ENCODE measurements around the gene MMP15. TPM values are rescaled to one million over a fixed set of nuclear protein-coding genes. Genes with fewer than 3 reads are reported as not detected.

Gene MMP15
- total RNA-seq, 1 donor from 2014 or later: 1.3 TPM

DNA sequence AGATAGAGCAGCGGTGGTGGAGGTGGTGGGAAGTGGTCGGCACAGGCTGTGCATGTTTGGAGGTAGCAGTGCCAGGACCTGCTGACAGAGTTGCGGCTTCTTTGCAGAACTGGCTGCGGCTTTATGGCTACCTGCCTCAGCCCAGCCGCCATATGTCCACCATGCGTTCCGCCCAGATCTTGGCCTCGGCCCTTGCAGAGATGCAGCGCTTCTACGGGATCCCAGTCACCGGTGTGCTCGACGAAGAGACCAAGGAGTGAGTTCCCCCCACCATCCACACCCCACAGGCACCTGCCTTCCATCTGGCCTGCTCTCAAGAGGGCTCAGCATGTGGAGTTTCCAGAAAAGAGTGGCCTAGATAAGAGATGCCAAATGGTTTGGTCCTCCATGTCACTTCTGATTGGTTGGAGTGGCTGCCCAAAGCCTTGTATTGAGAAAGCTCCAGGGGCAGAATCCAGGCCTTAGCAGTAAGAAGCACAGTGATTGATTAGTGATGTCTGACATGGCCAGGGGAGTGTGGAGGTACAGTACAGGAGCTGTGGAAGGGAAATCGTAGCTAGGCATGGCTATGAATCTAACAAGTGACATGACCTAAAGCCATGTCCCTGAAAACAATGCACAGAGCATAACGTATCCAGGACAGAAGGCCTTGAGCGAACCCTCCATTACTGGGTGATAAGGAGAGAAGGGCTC lies 12.0 kb downstream of the MMP15 start:
- DNase-seq (ENCODE audit: low spot score): no peak
- Mint-ChIP-seq H3K27me3 (ENCODE audit: low read depth) (no peaks in the 10 kb centered on the region), H3K4me1 (ENCODE audit: low read depth) (no peaks in the 10 kb centered on the region), H3K27ac (no peak overlapping the region), H3K4me3 (ENCODE audit: low read depth) (no peak overlapping the region), H3K9me3 (no peaks in the 10 kb centered on the region), H3K36me3 (ENCODE audit: low read depth) (no peaks in the 10 kb centered on the region)
- intact Hi-C loops (cut with micrococcal nuclease): no loop called here

DNA sequence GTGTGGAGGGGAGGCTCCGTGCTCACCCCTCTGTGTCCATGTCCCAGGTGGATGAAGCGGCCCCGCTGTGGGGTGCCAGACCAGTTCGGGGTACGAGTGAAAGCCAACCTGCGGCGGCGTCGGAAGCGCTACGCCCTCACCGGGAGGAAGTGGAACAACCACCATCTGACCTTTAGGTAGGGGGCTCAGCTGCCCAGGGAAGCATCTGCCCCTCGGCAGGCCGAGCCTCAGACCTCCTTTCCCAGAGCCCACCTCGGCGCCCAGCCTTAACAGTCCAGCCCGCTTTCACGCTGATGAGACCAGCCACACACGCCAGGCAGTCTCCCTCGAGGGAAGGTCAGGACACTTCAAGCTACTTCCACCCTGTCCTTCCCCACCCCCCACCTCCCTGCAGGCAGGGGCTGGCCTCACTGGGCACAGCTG lies 12.7 kb downstream of the MMP15 start:
- Mint-ChIP-seq H3K4me1 (ENCODE audit: low read depth) (no peaks in the 10 kb centered on the region), H3K27ac (no peak overlapping the region), H3K4me3 (ENCODE audit: low read depth) (no peak overlapping the region), H3K36me3 (ENCODE audit: low read depth) (no peaks in the 10 kb centered on the region), H3K9me3 (no peaks in the 10 kb centered on the region), H3K27me3 (ENCODE audit: low read depth) (no peaks in the 10 kb centered on the region)
- no peak for DNase-seq (ENCODE audit: low spot score)
- intact Hi-C loops (cut with micrococcal nuclease): no loop called here

DNA sequence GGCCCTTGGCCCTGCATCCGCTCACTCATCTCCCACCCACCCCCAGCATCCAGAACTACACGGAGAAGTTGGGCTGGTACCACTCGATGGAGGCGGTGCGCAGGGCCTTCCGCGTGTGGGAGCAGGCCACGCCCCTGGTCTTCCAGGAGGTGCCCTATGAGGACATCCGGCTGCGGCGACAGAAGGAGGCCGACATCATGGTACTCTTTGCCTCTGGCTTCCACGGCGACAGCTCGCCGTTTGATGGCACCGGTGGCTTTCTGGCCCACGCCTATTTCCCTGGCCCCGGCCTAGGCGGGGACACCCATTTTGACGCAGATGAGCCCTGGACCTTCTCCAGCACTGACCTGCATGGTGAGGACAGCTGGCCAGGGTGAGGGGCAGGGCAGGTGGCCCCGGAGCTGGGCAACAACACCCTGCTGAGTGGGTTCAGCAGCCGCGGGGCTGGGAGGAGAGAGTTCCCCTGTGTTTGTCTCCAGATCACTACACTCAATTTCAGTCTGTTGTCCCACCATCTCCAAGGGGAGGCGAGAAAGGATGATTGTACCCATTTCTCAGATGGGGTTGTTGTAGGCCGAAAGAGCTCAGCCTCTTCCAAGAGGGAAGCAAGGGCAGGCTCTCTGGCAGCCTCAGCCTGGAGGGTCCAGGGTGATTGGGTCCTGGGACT lies 14.4 kb downstream of the MMP15 start:
- Mint-ChIP-seq H3K36me3 (ENCODE audit: low read depth) (no peaks in the 10 kb centered on the region), H3K9me3 (no peaks in the 10 kb centered on the region), H3K27ac (no peak overlapping the region), H3K27me3 (ENCODE audit: low read depth) (no peaks in the 10 kb centered on the region), H3K4me3 (ENCODE audit: low read depth) (no peak overlapping the region), H3K4me1 (ENCODE audit: low read depth) (no peaks in the 10 kb centered on the region)
- DNase-seq (ENCODE audit: low spot score): no peak
- intact Hi-C loops (cut with micrococcal nuclease): no loop called here

DNA sequence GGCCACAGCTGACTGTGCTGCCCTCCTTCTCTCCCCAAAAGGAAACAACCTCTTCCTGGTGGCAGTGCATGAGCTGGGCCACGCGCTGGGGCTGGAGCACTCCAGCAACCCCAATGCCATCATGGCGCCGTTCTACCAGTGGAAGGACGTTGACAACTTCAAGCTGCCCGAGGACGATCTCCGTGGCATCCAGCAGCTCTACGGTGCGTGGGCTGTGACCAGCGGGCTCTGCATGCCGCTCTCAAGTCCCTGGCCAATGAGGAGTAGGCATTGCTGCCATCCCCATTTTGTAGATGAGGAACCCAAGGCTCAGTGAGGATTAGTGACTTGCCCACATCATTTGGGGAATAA lies 14.9 kb downstream of the MMP15 start:
- no peak for DNase-seq (ENCODE audit: low spot score)
- no peaks in the 10 kb centered on the region for H3K27me3 Mint-ChIP-seq (ENCODE audit: low read depth)

DNA sequence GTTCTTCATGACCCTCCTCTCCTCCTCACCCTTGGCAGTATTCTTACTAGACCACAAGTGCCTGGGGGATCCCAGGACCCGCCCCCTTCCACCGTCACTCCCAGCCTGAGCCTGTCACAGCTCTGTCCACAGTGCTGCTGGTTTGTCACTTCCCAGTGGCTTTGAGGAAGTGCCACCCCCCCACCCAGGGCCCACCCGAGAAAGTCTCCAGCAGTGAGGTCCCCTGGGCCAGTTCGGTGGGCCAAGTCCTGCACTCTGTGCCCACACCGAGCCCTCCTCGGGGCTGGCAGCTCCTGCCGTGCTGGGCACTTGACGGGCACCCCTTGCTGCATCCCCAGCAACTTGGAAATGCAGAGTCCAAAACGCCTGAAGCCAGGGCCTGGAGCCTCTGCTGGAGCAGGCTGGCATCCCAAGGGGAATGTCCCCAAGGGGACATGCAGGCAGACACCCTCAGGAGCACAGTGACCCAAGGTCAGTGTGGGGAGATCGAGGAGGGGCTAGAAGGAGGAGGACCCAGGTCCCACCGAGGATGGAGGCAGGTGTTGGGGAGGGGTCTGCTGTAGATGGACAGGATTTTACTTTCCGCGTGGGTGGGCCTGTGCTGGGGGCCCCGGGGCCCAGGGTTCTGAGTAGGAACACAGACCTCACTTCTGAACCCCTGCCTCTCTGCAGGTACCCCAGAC lies 15.5 kb downstream of the MMP15 start:
- no peaks in the 10 kb centered on the region for H3K4me1 Mint-ChIP-seq (ENCODE audit: low read depth)
- H3K27me3 Mint-ChIP-seq (ENCODE audit: low read depth): no peaks in the 10 kb centered on the region
- no peak overlapping the region for H3K27ac Mint-ChIP-seq
- intact Hi-C loops (cut with micrococcal nuclease): no loop called here
- no peaks in the 10 kb centered on the region for H3K9me3 Mint-ChIP-seq
- DNase-seq (ENCODE audit: low spot score): no peak
- no peak overlapping the region for H3K4me3 Mint-ChIP-seq (ENCODE audit: low read depth)
- no peaks in the 10 kb centered on the region for H3K36me3 Mint-ChIP-seq (ENCODE audit: low read depth)

More for the DNA sequence above, 14.9 kb downstream of the MMP15 start:
- Mint-ChIP-seq H3K4me3 (ENCODE audit: low read depth) (no peak overlapping the region), H3K4me1 (ENCODE audit: low read depth) (no peaks in the 10 kb centered on the region), H3K9me3 (no peaks in the 10 kb centered on the region), H3K36me3 (ENCODE audit: low read depth) (no peaks in the 10 kb centered on the region), H3K27ac (no peak overlapping the region)
- intact Hi-C loops (cut with micrococcal nuclease): no loop called here

DNA sequence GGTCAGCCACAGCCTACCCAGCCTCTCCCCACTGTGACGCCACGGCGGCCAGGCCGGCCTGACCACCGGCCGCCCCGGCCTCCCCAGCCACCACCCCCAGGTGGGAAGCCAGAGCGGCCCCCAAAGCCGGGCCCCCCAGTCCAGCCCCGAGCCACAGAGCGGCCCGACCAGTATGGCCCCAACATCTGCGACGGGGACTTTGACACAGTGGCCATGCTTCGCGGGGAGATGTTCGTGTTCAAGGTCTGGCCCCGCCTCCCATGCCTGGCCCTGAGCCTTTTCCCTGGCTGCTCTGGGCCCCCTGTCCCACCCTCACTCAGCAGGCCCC lies 16.0 kb downstream of the MMP15 start:
- no peaks in the 10 kb centered on the region for H3K4me1 Mint-ChIP-seq (ENCODE audit: low read depth)

DNA sequence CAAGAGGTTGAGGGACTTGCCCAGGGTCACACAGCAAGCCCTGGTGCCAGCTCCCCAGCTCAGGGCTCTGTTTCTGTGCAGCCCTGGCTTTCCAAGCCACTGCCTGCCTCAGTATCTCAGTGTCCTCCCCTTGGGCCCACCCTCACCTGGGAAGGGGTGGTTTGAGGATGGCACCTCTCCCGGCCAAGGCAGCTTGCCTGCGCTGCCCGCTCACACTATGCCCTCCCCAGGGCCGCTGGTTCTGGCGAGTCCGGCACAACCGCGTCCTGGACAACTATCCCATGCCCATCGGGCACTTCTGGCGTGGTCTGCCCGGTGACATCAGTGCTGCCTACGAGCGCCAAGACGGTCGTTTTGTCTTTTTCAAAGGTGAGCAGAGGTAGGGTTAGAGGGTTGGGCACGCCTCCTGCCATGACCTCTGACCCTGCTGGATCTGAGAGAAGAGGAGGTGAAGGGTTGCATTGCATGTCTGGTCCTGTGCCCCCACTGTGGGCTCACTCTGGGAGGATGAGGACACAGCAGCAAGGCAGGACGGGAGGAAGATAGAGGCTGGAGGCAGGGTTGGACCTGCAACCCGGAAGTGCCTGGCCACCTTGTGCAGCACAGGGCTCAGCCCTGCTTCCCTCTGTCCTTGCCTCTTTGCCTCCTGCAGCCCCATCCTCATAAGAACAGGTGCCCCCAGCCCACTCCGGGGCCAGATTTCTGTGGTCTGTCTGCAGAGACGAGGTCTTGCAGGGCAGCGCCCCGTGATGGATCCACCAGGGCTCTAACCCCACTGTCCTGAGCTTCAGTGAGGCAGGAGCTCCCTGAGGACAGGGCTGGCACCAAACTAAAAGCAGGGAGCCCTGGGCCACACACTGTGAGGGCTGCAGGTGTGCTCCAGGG lies 16.7 kb downstream of the MMP15 start:
- Mint-ChIP-seq H3K27me3 (ENCODE audit: low read depth) (no peaks in the 10 kb centered on the region), H3K4me3 (ENCODE audit: low read depth) (no peak overlapping the region), H3K9me3 (no peaks in the 10 kb centered on the region), H3K36me3 (ENCODE audit: low read depth) (no peaks in the 10 kb centered on the region), H3K27ac (no peak overlapping the region), H3K4me1 (ENCODE audit: low read depth) (no peaks in the 10 kb centered on the region)
- DNase-seq (ENCODE audit: low spot score): no peak
- intact Hi-C loops (cut with micrococcal nuclease): no loop called here

More for the DNA sequence above, 16.0 kb downstream of the MMP15 start:
- H3K4me3 Mint-ChIP-seq (ENCODE audit: low read depth): no peak overlapping the region
- no peaks in the 10 kb centered on the region for H3K36me3 Mint-ChIP-seq (ENCODE audit: low read depth)
- no peak for DNase-seq (ENCODE audit: low spot score)
- no peaks in the 10 kb centered on the region for H3K9me3 Mint-ChIP-seq
- no peak overlapping the region for H3K27ac Mint-ChIP-seq
- H3K27me3 Mint-ChIP-seq (ENCODE audit: low read depth): no peaks in the 10 kb centered on the region
- intact Hi-C loops (cut with micrococcal nuclease): no loop called here

DNA sequence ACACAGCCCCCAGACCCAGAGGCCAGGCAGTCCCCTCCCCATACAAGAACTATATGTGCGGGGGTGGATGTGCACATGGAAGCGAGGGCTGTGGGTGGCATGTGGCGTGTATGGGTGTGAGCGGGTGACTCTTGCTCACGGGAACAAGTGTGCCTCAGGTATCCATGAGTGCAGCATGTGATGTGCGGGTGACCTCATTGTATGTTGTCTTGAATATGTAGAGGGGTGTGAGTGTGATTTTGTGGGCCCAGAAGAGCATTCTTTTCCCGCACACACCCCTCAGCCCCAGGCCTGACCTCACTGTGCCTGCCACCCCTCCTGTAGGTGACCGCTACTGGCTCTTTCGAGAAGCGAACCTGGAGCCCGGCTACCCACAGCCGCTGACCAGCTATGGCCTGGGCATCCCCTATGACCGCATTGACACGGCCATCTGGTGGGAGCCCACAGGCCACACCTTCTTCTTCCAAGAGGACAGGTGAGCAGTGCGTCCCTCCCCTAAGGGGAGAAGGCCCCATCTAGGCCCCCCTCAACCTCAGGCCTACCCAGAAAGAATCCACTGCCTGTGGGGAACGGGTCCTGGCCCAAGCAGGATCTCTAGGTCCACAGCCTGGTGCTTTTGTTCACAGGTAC lies 17.4 kb downstream of the MMP15 start:
- no peaks in the 10 kb centered on the region for H3K27me3 Mint-ChIP-seq (ENCODE audit: low read depth)
- no peaks in the 10 kb centered on the region for H3K4me1 Mint-ChIP-seq (ENCODE audit: low read depth)
- DNase-seq (ENCODE audit: low spot score): no peak
- no peak overlapping the region for H3K27ac Mint-ChIP-seq
- no peaks in the 10 kb centered on the region for H3K36me3 Mint-ChIP-seq (ENCODE audit: low read depth)
- no peaks in the 10 kb centered on the region for H3K9me3 Mint-ChIP-seq
- no peak overlapping the region for H3K4me3 Mint-ChIP-seq (ENCODE audit: low read depth)
- intact Hi-C loops (cut with micrococcal nuclease): no loop called here

DNA sequence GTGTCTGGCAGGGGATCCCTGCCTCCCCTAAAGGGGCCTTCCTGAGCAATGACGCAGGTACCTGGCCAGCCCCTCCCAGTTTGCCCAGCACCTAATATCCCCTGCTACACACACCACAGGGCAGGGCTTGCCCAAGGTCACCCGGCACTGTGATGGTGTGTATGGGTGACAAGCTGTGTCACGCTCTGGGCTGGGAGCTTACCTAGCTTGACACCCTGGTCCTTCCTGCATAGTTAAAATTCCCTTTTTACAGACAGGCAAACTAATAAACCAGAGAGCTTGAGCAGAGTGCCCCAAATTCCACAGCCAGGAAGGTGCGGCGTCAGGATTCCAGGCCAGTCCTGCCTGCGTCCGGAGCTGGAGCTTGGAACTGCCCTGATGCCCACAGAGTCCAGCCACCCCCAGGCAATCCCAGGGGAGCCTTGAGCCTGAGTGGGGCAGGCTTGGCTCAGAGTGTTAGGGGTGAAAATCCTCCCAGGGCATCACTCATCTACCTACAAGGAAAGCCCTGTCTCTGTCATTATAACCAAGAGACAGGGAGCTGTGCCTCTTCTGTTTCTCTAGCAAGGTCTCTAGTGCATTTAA lies 18.1 kb downstream of the MMP15 start:
- Mint-ChIP-seq H3K4me1 (ENCODE audit: low read depth) (no peaks in the 10 kb centered on the region), H3K4me3 (ENCODE audit: low read depth) (no peak overlapping the region), H3K27ac (no peak overlapping the region), H3K36me3 (ENCODE audit: low read depth) (no peaks in the 10 kb centered on the region), H3K9me3 (no peaks in the 10 kb centered on the region), H3K27me3 (ENCODE audit: low read depth) (no peaks in the 10 kb centered on the region)
- DNase-seq (ENCODE audit: low spot score): no peak
- intact Hi-C loops (cut with micrococcal nuclease): no loop called here

DNA sequence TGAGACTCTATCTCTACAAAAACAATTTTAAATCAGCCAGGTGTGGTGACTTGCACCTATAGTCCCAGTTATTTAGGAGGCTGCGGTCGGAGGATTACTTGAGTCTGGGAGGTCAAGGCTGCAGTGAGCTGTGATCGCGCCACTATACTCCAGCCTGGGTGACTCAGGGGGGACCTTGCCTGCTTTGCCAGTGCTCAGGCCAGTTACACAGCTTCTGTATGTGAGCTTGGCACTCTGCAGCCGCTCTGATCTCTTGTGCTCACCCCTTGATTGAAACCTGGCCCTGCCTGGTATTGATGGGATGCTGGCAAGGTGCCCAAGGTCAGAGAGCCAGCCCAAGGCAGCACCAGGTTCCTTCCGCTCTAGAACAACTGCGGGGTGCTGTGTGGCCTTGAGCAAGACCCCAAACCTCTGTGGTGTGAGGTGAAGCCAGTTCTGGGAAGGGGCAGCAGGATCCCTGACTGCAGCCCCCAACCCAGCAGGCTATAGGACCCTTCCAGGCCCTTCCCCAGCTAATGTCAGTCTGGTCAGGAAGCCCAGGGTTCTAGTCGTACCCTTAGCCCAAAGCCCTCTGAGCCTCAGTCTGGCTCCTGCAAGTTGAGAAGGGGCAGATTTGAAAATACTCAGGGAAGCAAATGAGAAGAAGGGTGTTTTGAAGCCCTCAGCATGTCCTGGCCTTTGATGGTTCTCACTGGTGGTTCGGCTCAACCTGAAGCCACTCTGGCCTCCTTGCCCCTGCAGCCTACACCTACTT lies 18.9 kb downstream of the MMP15 start:
- H3K4me3 Mint-ChIP-seq (ENCODE audit: low read depth): no peak overlapping the region
- H3K27ac Mint-ChIP-seq: no peak overlapping the region
- H3K9me3 Mint-ChIP-seq: no peaks in the 10 kb centered on the region
- H3K27me3 Mint-ChIP-seq (ENCODE audit: low read depth): no peaks in the 10 kb centered on the region
- intact Hi-C loops (cut with micrococcal nuclease): no loop called here
- H3K4me1 Mint-ChIP-seq (ENCODE audit: low read depth): no peaks in the 10 kb centered on the region
- no peaks in the 10 kb centered on the region for H3K36me3 Mint-ChIP-seq (ENCODE audit: low read depth)
- no peak for DNase-seq (ENCODE audit: low spot score)

DNA sequence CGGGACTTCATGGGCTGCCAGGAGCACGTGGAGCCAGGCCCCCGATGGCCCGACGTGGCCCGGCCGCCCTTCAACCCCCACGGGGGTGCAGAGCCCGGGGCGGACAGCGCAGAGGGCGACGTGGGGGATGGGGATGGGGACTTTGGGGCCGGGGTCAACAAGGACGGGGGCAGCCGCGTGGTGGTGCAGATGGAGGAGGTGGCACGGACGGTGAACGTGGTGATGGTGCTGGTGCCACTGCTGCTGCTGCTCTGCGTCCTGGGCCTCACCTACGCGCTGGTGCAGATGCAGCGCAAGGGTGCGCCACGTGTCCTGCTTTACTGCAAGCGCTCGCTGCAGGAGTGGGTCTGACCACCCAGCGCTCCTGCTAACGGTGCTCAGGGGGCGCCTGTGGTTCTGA lies 19.5 kb downstream of the MMP15 start:
- Mint-ChIP-seq H3K27me3 (ENCODE audit: low read depth) (no peaks in the 10 kb centered on the region), H3K4me1 (ENCODE audit: low read depth) (no peaks in the 10 kb centered on the region), H3K36me3 (ENCODE audit: low read depth) (no peaks in the 10 kb centered on the region), H3K9me3 (no peaks in the 10 kb centered on the region), H3K4me3 (ENCODE audit: low read depth) (no peak overlapping the region), H3K27ac (no peak overlapping the region)
- DNase-seq (ENCODE audit: low spot score): no peak
- intact Hi-C loops (cut with micrococcal nuclease): no loop called here

Measured in activated T-helper 2 cell treated with anti-CD3 and anti-CD28 coated beads, Interferon-gamma antibody, Interleukin-2, Interleukin-4, amounts not matched to agents 10 μg/mL and 5 μg/mL and 100 μg/mL, durations not matched to agents 14 hours and 24 hours and 36 hours (primary cell).